22Rv1 (cell line): ENCODE measurements around the gene TOPORS.
A peak's percentile ranks its signal among the peaks of the same experiment; 100 is the strongest.

ENCODE experiments used
- H3K27ac ChIP-seq: fragments of 450-650 bp; 2 replicates; pipeline ENCODE4 v1.5.1; 2017
- ZFX ChIP-seq: fragments of 450-650 bp; IDR thresholded peaks from 2 replicates; pipeline ENCODE4 v1.6.1; 2017; ENCODE audit warnings: antibody characterized with exemption, borderline replicate concordance
- TF ChIP-seq, protein P1 (sequence below): fragments of 450-650 bp; IDR thresholded peaks from 2 replicates; pipeline ENCODE4 v1.5.1; 2017; ENCODE audit warnings: mild to moderate bottlenecking

The TOPORS gene

DNA sequence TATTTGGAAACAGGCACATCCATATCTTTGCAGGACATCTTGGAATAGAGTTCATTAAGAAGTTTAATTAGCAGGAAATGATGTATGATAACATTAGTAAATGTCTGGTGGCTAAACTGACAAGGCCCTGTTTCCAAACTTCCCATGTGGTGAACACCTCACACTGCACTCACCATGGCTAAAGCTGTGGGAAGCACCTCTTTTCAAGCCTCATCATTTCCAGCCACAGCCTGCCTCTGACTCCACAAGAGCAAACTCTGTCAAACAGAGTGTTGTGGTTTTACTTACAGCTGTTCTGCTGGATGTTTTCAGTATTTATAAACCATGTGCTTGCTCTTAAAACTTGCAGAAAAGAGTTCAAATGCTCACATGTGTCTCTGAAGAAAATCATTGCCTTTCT is 35.5 kb upstream of the TOPORS start:
- H3K27ac ChIP-seq = no peak overlapping the region
- TF ChIP-seq, protein P1, sequence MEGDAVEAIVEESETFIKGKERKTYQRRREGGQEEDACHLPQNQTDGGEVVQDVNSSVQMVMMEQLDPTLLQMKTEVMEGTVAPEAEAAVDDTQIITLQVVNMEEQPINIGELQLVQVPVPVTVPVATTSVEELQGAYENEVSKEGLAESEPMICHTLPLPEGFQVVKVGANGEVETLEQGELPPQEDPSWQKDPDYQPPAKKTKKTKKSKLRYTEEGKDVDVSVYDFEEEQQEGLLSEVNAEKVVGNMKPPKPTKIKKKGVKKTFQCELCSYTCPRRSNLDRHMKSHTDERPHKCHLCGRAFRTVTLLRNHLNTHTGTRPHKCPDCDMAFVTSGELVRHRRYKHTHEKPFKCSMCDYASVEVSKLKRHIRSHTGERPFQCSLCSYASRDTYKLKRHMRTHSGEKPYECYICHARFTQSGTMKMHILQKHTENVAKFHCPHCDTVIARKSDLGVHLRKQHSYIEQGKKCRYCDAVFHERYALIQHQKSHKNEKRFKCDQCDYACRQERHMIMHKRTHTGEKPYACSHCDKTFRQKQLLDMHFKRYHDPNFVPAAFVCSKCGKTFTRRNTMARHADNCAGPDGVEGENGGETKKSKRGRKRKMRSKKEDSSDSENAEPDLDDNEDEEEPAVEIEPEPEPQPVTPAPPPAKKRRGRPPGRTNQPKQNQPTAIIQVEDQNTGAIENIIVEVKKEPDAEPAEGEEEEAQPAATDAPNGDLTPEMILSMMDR = no peak
- no peak for TF ChIP-seq ZFX

DNA sequence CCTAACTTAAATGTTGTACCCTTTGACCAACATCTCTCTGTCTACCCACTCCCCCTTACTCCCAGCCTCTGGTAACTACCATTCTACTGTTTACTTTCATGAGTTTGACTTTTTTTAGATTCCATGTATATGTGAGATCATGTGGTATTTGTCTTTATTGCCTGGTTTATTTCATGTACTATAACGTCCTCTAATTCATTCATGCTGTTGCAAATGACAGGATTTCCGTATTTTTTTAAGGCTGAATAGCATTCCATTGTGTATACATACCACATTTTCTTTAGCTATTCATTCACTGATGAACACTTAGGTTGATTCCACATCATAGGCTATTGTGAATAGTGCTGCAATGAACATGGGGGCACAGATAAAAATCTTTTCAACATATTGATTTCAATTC is 32.4 kb upstream of the TOPORS start:
- no peak for TF ChIP-seq ZFX
- TF ChIP-seq, protein P1 = no peak
- no peak overlapping the region for H3K27ac ChIP-seq

DNA sequence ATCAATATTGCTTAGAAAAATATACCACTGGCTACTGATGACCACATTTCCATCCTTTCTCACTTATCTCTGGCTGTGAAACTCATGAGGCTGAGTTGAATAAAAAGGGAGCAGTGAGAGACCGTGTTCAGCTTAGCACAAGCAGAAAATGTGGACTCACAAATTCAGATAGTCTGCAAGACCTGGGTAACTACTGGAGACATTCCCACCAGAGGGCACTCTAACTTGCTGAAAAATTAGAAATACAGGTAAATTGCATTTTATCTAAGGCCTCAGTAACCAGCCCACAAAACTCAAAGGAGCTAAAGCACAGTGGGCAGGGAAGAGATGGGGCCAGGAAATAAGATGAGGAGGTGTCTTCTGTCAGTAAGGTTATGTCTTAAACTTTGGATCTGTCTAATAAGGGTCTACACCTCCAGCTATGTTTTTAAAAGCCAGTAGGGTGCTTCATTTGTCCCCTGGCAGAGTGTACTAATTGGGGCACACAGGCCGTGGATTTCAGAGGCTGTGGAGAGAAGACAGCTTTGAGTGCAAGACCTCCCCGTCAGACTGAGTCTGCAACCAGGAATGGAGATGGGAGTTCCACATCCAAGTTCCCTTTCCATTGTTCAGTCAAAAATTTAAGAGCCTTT is 29.2 kb upstream of the TOPORS start:
- no peak overlapping the region for H3K27ac ChIP-seq
- TF ChIP-seq ZFX = no peak
- TF ChIP-seq, protein P1 = peak; percentile 86

GRCh38 chr9:32580631-32581300 is 28.4 kb upstream of the TOPORS start:
- H3K27ac ChIP-seq = no peak overlapping the region
- TF ChIP-seq, protein P1 = no peak
- no peak for TF ChIP-seq ZFX

GRCh38 chr9:32579706-32580331 is 27.4 kb upstream of the TOPORS start:
- no peak for TF ChIP-seq ZFX
- TF ChIP-seq, protein P1 = peak; percentile 99
- H3K27ac ChIP-seq = no peak overlapping the region

- no peak overlapping the region for H3K27ac ChIP-seq
- no peak for TF ChIP-seq ZFX
- TF ChIP-seq, protein P1 = no peak
These were observed 26.6 kb upstream of the TOPORS start for GRCh38 chr9:32578976-32579375.

DNA sequence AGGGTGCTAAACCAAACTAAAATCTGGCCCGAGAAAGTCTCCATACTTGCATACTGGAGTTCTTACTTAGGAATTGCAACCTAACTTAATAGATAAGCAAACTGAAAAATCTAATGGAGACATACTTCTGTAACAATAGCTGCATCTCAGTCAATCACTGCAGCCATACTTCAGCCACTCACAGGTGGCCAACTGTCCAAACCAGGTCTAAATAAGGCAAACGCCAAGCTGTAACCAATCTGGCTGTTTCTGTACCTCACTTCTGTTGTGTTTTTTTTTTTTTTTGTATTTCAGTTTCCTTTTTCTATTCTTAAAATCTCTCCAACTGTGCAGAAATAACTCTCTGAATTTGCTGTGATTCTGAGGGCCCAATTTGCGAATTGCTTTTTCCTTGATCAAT is 24.9 kb upstream of the TOPORS start:
- no peak overlapping the region for H3K27ac ChIP-seq
- TF ChIP-seq, protein P1 = no peak
- TF ChIP-seq ZFX = no peak
